ENCODE data around the gene TPPP2. TPM values are rescaled to one million over a fixed set of nuclear protein-coding genes. Genes with fewer than 3 reads are reported as not detected.

The TPPP2 gene
- total RNA-seq, 2 experiments from 2014 or later = not detected

Other genes with a start within 250 kb of the TPPP2 start
- gene RNASE6, start 248.9 kb upstream of the TPPP2 start, total RNA-seq = under 1 TPM; 0.34 to 0.40 TPM
- not detected for gene RNASE1, start 227.4 kb upstream of the TPPP2 start, total RNA-seq
- gene RNASE3, start 138.8 kb upstream of the TPPP2 start, total RNA-seq = not detected
- not detected for gene RNASE2, start 74.7 kb upstream of the TPPP2 start, total RNA-seq
- gene METTL17, start 40.2 kb upstream of the TPPP2 start, total RNA-seq = 100 to 1,000 TPM; 105 to 106 TPM
- under 1 TPM in 1 of 2 experiments, not detected in 1; 0.34 TPM for gene SLC39A2, start 30.9 kb upstream of the TPPP2 start, total RNA-seq
- gene NDRG2, start 5.2 kb upstream of the TPPP2 start, total RNA-seq = 1 to 10 TPM; 4.0 to 4.5 TPM
- gene RNASE13, start 4.6 kb downstream of the TPPP2 start, total RNA-seq = not detected
- not detected for gene RNASE7, start 12.1 kb downstream of the TPPP2 start, total RNA-seq
- not detected for gene RNASE8, start 27.6 kb downstream of the TPPP2 start, total RNA-seq
- under 1 TPM; 0.11 to 0.48 TPM for gene ARHGEF40, start 40.1 kb downstream of the TPPP2 start, total RNA-seq
- gene ZNF219, start 68.4 kb downstream of the TPPP2 start, total RNA-seq = 1 to 10 TPM; 7.1 to 9.3 TPM
- under 1 TPM in 1 of 2 experiments, not detected in 1; 0.13 TPM for gene TMEM253, start 70.8 kb downstream of the TPPP2 start, total RNA-seq
- gene OR5AU1, start 125.8 kb downstream of the TPPP2 start, total RNA-seq = not detected
- 1,000 to 10,000 TPM; 1,162 to 1,180 TPM for gene HNRNPC, start 239.2 kb downstream of the TPPP2 start, total RNA-seq
- gene RPGRIP1, start 249.9 kb downstream of the TPPP2 start, total RNA-seq = not detected

Data from activated CD8-positive, alpha-beta memory T cell treated with anti-CD3 and anti-CD28 coated beads for 36 hours (primary cell).